Stomach (tissue), 9 donors: Measurements from ENCODE around the gene SCGB1A1. TPM values are rescaled to one million over a fixed set of nuclear protein-coding genes. Genes with fewer than 3 reads are reported as not detected.

Source experiments
- DNase-seq, 2 donors: peaks; one replicate each; pipeline versions ENCODE4 v3.0.0 to v3.0.0-alpha.2; 2013 to 2019
- H3K27ac ChIP-seq, 5 donors: fragments of 200-600 bp in 4 of 5; sonication (generic) in 4 of 5; one replicate each; pipeline ENCODE4 v1.5.1; 2013 to 2019; ENCODE audit warnings: mild to moderate bottlenecking in 1 of 5, moderate library complexity in 1 of 5
- H3K27me3 ChIP-seq, 3 donors: fragments of 200-600 bp; sonication (generic); one replicate each; pipeline ENCODE4 v1.5.1; 2017 to 2019; ENCODE audit warnings: mixed run types in 1 of 3
- H3K36me3 ChIP-seq, 4 donors: fragments of 200-600 bp; sonication (generic); 1 replicate in 3 of 4; 2 replicates in 1 of 4; pipeline ENCODE4 v1.5.1; 2016 to 2019
- H3K4me1 ChIP-seq, 4 donors: fragments of 200-600 bp; sonication (generic); one replicate each; pipeline ENCODE4 v1.5.1; 2016 to 2019
- H3K4me3 ChIP-seq, 4 donors: fragments of 200-600 bp; sonication (generic) in 3 of 4; one replicate each; pipeline ENCODE4 v1.5.1; 2016 to 2019; ENCODE audit warnings: mild to moderate bottlenecking in 1 of 4
- H3K9me3 ChIP-seq, 4 donors: fragments of 200-600 bp; sonication (generic); one replicate each; pipeline ENCODE4 v1.5.1; 2016 to 2019
- CTCF ChIP-seq, 7 experiments: fragments of 450-650 bp in 4 of 7; fragments of 200-600 bp in 3 of 7; sonication (generic) in 3 of 7; IDR thresholded peaks; one replicate each; pipeline ENCODE4 v1.5.1; 2016 to 2019; ENCODE audit warnings: antibody characterized with exemption in 7 of 7, control low read depth in 2 of 7, mild to moderate bottlenecking in 1 of 7
- EP300 ChIP-seq: sonication (generic); formaldehyde crosslinking; IDR thresholded peaks from one replicate; pipeline ENCODE4 v1.6.1; 2017; ENCODE audit warnings: antibody characterized with exemption
- POLR2A ChIP-seq, 4 donors: fragments of 450-650 bp; IDR thresholded peaks; one replicate each; pipeline ENCODE4 v1.6.1; 2016; ENCODE audit warnings: antibody characterized with exemption in 4 of 4, control low read depth in 2 of 4, mild to moderate bottlenecking in 1 of 4, moderate library complexity in 1 of 4
- POLR2AphosphoS5 ChIP-seq, 3 donors: sonication (generic); formaldehyde crosslinking; IDR thresholded peaks; one replicate each; pipeline ENCODE4 v1.6.1; 2016; ENCODE audit warnings: antibody characterized with exemption in 3 of 3
- WGBS, 5 donors: extraction: QIAGEN DNeasy Blood & Tissue Kit in 3 of 5; methylation state at CpG; one replicate each; pipeline versions ENCODE4 v1.1.5 to v1.1.7; 2013 to 2018; 5-methylcytosine and 5-hydroxymethylcytosine counted together
- intact Hi-C: fragments of 100-400 bp; cut with DNase I; formaldehyde crosslinking; loops from one replicate; pipeline ENCODE4 v1.15.1; 2023; ENCODE audit warnings: low total_unique reads
- polyA plus RNA-seq, 3 donors: library from polyadenylated mRNA; stranded (reverse); fragments of 200-250 nt; gene quantifications; one replicate each; pipeline ENCODE4 v1.2.3, GENCODE V29; 2013
- total RNA-seq, 5 donors: library from RNA; depleted of rRNA; stranded (reverse); fragments of >200 nt; gene quantifications; one replicate each; pipeline versions ENCODE4 v1.1.0 to v1.2.3, GENCODE V29; 2014 to 2016
- donor health status: healthy with polysubstance abuse.
- donor health status: Bipolar disorder and iron deficiency.
- donor health status: healthy.

SCGB1A1 gene
- total and polyA plus RNA-seq, 8 donors: 2.6 to 53.9 (median 11.2) TPM; not detected in 5

GRCh38 chr11:62387381-62387780 lies 31.5 kb upstream of the SCGB1A1 start:
- H3K9me3 ChIP-seq: no peaks in the 10 kb centered on the region
- no peak overlapping the region for H3K27ac ChIP-seq
- no peak overlapping the region for H3K4me3 ChIP-seq
- no peaks in the 10 kb centered on the region for H3K27me3 ChIP-seq
- TF ChIP-seq EP300 (no peak), CTCF (IDR thresholded peaks at IDR 0.05) (no peak), POLR2A (IDR thresholded peaks at IDR 0.05) (no peak), POLR2AphosphoS5 (IDR thresholded peaks at IDR 0.05) (no peak)
- intact Hi-C loops: no loop called here
- 78 to 96% (median 92%) methylated on average over 3 of the region's 3 CpGs for WGBS, 5 donors
- no peak for DNase-seq
- H3K36me3 ChIP-seq: peaks cover 0 to 9% (median 0%) of the 10 kb centered on the region in 4 donors
- H3K4me1 ChIP-seq: peaks cover 0 to 3% (median under 1%) of the 10 kb centered on the region in 4 donors

- no peak for TF ChIP-seq CTCF (IDR thresholded peaks at IDR 0.05)
- 82 to 89% (median 85%) methylated on average over 11 of the region's 11 CpGs for WGBS, 5 donors
- no peaks in the 10 kb centered on the region for H3K27me3 ChIP-seq
These were observed 29.8 kb upstream of the SCGB1A1 start for GRCh38 chr11:62388999-62389398.

GRCh38 chr11:62390237-62390636 lies 28.6 kb upstream of the SCGB1A1 start:
- Histone ChIP-seq H3K4me1 (peaks cover 3 to 14% (median 9%) of the 10 kb centered on the region in 4 donors), H3K4me3 (no peak overlapping the region), H3K36me3 (peaks cover 0 to 12% (median 0%) of the 10 kb centered on the region in 4 donors), H3K9me3 (no peaks in the 10 kb centered on the region), H3K27me3 (no peaks in the 10 kb centered on the region), H3K27ac (no peak overlapping the region)
- intact Hi-C loops: loop anchor here (10.0 kb wide), 1 partner anchor 305 kb away; no protein-coding TSS in a partner anchor
- WGBS, 5 donors: 73 to 79% (median 74%) methylated on average over 5 of the region's 5 CpGs
- no peak for DNase-seq
- TF ChIP-seq POLR2AphosphoS5 (IDR thresholded peaks at IDR 0.05): no peak
- no peak for TF ChIP-seq CTCF (IDR thresholded peaks at IDR 0.05)

More at GRCh38 chr11:62388999-62389398, 29.8 kb upstream of the SCGB1A1 start:
- Histone ChIP-seq H3K4me1 (peaks cover 0 to 5% (median 2%) of the 10 kb centered on the region in 4 donors), H3K36me3 (peaks cover 0 to 12% (median 0%) of the 10 kb centered on the region in 4 donors), H3K9me3 (no peaks in the 10 kb centered on the region), H3K4me3 (no peak overlapping the region), H3K27ac (no peak overlapping the region)
- DNase-seq: no peak
- intact Hi-C loops: no loop called here

- peaks cover 4 to 19% (median 12%) of the 10 kb centered on the region in 4 donors for H3K4me1 ChIP-seq
- no peak overlapping the region for H3K4me3 ChIP-seq
- WGBS, 5 donors: 80 to 97% (median 88%) methylated on average over 1 of the region's 1 CpG
- H3K27ac ChIP-seq: no peak overlapping the region
- H3K9me3 ChIP-seq: no peaks in the 10 kb centered on the region
- H3K36me3 ChIP-seq: peaks cover 0 to 12% (median 0%) of the 10 kb centered on the region in 4 donors
- no peak for DNase-seq
- intact Hi-C loops: loop anchor here (10.0 kb wide), 1 partner anchor 304 kb away; no protein-coding TSS in a partner anchor
- no peaks in the 10 kb centered on the region for H3K27me3 ChIP-seq
- no peak for TF ChIP-seq POLR2AphosphoS5 (IDR thresholded peaks at IDR 0.05)
- TF ChIP-seq CTCF (IDR thresholded peaks at IDR 0.05): no peak
- TF ChIP-seq POLR2A (IDR thresholded peaks at IDR 0.05): no peak
- no peak for TF ChIP-seq EP300
These were observed 28.1 kb upstream of the SCGB1A1 start for GRCh38 chr11:62390722-62391121.
